Measurements from ENCODE around the gene PIEZO1. TPM values are rescaled to one million over a fixed set of nuclear protein-coding genes. Genes with fewer than 3 reads are reported as not detected.

PIEZO1 gene
- total and polyA plus RNA-seq, 10 donors: 145 to 385 (median 201) TPM

- Histone ChIP-seq H3K9me3 (no peaks in the 10 kb centered on the region), H3K4me1 (peaks cover 14 to 44% (median 26%) of the 10 kb centered on the region in 6 donors), H3K36me3 (peaks cover 0 to 37% (median under 1%) of the 10 kb centered on the region in 6 donors), H3K27ac (no peak overlapping the region), H3K4me3 (no peak overlapping the region), H3K27me3 (replicated peaks in 1 of 7) (no peaks in the 10 kb centered on the region)
- 83 to 97% (median 91%) methylated on average over 8 to 10 of the region's 10 CpGs for WGBS, 5 donors
- DNase-seq: no peak
- intact Hi-C loops (cut with DNase I; ENCODE audit: low total_unique reads): no loop called here
- TF ChIP-seq POLR2A (IDR thresholded peaks at IDR 0.05): no peak
- peak in 1 of 3 donors; percentile 4 for TF ChIP-seq POLR2AphosphoS5 (IDR thresholded peaks at IDR 0.05)
- TF ChIP-seq CTCF (IDR thresholded peaks at IDR 0.05 in 8 of 11, conservative IDR thresholded peaks at IDR 0.05 in 3 of 11): no peak
These were observed 30.2 kb upstream of the PIEZO1 start for GRCh38 chr16:88815227-88815626.

- Histone ChIP-seq H3K27me3 (replicated peaks in 1 of 7) (no peaks in the 10 kb centered on the region), H3K27ac (no peak overlapping the region), H3K36me3 (peaks cover 0 to 40% (median 12%) of the 10 kb centered on the region in 6 donors), H3K4me3 (no peak overlapping the region), H3K9me3 (no peaks in the 10 kb centered on the region), H3K4me1 (peaks cover 17 to 55% (median 36%) of the 10 kb centered on the region in 6 donors)
- intact Hi-C loops (cut with DNase I; ENCODE audit: low total_unique reads): loop anchor here (5.0 kb wide), 1 partner anchor 43 kb away; the partner anchor contains the start of genes GALNS and TRAPPC2L
- TF ChIP-seq POLR2AphosphoS5 (IDR thresholded peaks at IDR 0.05) (peak in 2 of 3 donors; percentile 9 to 58), CTCF (IDR thresholded peaks at IDR 0.05 in 8 of 11, conservative IDR thresholded peaks at IDR 0.05 in 3 of 11) (no peak)
- 87 to 91% (median 89%) methylated on average over 11 to 13 of the region's 13 CpGs for WGBS, 5 donors
- no peak for DNase-seq
These were observed 29.1 kb upstream of the PIEZO1 start for GRCh38 chr16:88814144-88814502.

- DNase-seq: no peak
These were observed 28.5 kb upstream of the PIEZO1 start for GRCh38 chr16:88813269-88814143.

More at GRCh38 chr16:88813269-88814143, 28.5 kb upstream of the PIEZO1 start:
- 68 to 76% (median 74%) methylated on average over 24 to 26 of the region's 26 CpGs for WGBS, 5 donors
- H3K27ac ChIP-seq: peak overlapping the region in 4 of 8 donors; percentile 91 to 96 (median 94)
- H3K4me3 ChIP-seq: no peak overlapping the region
- intact Hi-C loops (cut with DNase I; ENCODE audit: low total_unique reads): loop anchor here (5.0 kb wide), 1 partner anchor 44 kb away; the partner anchor contains the start of genes GALNS and TRAPPC2L
- H3K4me1 ChIP-seq: peaks cover 17 to 59% (median 37%) of the 10 kb centered on the region in 6 donors
- no peaks in the 10 kb centered on the region for H3K9me3 ChIP-seq
- H3K36me3 ChIP-seq: peaks cover 0 to 40% (median 18%) of the 10 kb centered on the region in 6 donors
- H3K27me3 ChIP-seq (replicated peaks in 1 of 7): no peaks in the 10 kb centered on the region
- TF ChIP-seq POLR2AphosphoS5 (IDR thresholded peaks at IDR 0.05): peak in 1 of 3 donors; percentile 2
- TF ChIP-seq CTCF (IDR thresholded peaks at IDR 0.05 in 8 of 11, conservative IDR thresholded peaks at IDR 0.05 in 3 of 11): no peak
